ENCODE data around the gene KNTC1. TPM values are rescaled to one million over a fixed set of nuclear protein-coding genes. Genes with fewer than 3 reads are reported as not detected.
A peak's percentile ranks its signal among the peaks of the same experiment; 100 is the strongest.

The KNTC1 gene
- total and polyA plus RNA-seq, 2 of the 8 experiments (the other 6 are each of a cell fraction or from before 2014, with no cell fraction given) = 52.7 to 80.2 TPM

DNA sequence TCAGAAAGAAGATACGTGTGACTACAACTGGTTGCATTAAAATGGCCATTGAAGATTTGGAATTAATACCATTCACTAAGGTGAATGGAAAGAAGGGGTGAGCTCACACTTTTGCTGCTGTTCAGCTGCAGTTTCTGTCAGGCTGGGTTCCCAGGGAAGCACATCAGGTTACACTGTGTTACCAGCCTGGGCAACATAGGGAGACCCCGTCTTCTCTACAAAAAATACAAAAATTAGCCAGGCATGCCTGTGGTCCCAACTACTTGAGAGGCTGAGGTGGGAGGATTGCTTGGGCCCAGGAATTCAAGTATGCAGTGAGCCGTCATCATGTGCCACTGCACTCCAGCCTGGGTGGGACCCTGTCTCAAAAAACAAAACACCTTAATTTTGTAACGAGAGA lies 13.4 kb upstream of the KNTC1 start:
- no peaks in the 10 kb centered on the region for H3K79me1 ChIP-seq (ENCODE audit: low read depth, low read length)
- FAIRE-seq = no peak
- H3K4me3 ChIP-seq (ENCODE audit: extremely low read depth in 1 of 4, insufficient read depth in 2 of 4, low read depth in 3 of 4, low read length in 4 of 4) = no peak overlapping the region
- H2BK20ac ChIP-seq (ENCODE audit: low read length) = no peak overlapping the region
- POLR2A ChIA-PET (ENCODE audit: partially characterized antibody) = interaction anchor here (0.7 to 49.0 kb wide), 3 partner anchors 8 to 1161 kb away, joined by 3 to 1221 read pairs (median 1221); partner anchors contain the start of genes KNTC1, RSRC2 and ZCCHC8
- no peak overlapping the region for H3K56ac ChIP-seq (replicated peaks; ENCODE audit: insufficient read length, low read depth, low read length)
- H3K4ac ChIP-seq (replicated peaks; ENCODE audit: insufficient read length, low read depth, low read length) = no peak overlapping the region
- peaks cover 0 to 43% of the 10 kb centered on the region in 2 experiments; a peak in 2 of 4 replicates for H3K79me2 ChIP-seq (ENCODE audit: control insufficient read depth in 1 of 2, insufficient read depth in 2 of 2, low read length in 2 of 2)
- no peak overlapping the region for H3K14ac ChIP-seq (ENCODE audit: insufficient read length)
- no peak overlapping the region for H2AK5ac ChIP-seq (ENCODE audit: low read depth, low read length)
- DNase-seq (ENCODE audit: low read depth in 1 of 2, low spot score in 2 of 2) = no peak
- H2BK12ac ChIP-seq (ENCODE audit: low read depth, low read length) = no peak overlapping the region
- H3K4me1 ChIP-seq (replicated peaks in 1 of 4; ENCODE audit: control insufficient read depth in 3 of 4, insufficient read depth in 4 of 4, low read length in 3 of 4) = no peaks in the 10 kb centered on the region
- no peaks in the 10 kb centered on the region for H3K23me2 ChIP-seq (ENCODE audit: low read depth, low read length)
- H2AFZ ChIP-seq (ENCODE audit: low read length) = no peak overlapping the region
- no peak overlapping the region for H2BK15ac ChIP-seq (ENCODE audit: low read length)
- no peak overlapping the region for H3K4me2 ChIP-seq (ENCODE audit: insufficient read depth in 1 of 2, low read depth in 2 of 2, low read length in 2 of 2)
- H4K8ac ChIP-seq (ENCODE audit: extremely low read depth, insufficient read depth, low read length) = no peak overlapping the region
- H3K9me3 ChIP-seq (ENCODE audit: insufficient read depth in 2 of 2, low read depth in 1 of 2, low read length in 1 of 2) = no peaks in the 10 kb centered on the region
- H4K20me1 ChIP-seq (replicated peaks in 1 of 2; ENCODE audit: control insufficient read depth in 1 of 2, insufficient read depth in 2 of 2, low read length in 2 of 2) = peaks cover 3 to 5% of the 10 kb centered on the region in 2 experiments
- no peak overlapping the region for H3K9ac ChIP-seq (replicated peaks in 1 of 4; ENCODE audit: extremely low read depth in 1 of 4, low read depth in 3 of 4, low read length in 3 of 4)
- H3K27me3 ChIP-seq (replicated peaks in 1 of 4; ENCODE audit: control insufficient read depth in 3 of 4, extremely low read depth in 1 of 4, insufficient read depth in 3 of 4, low read length in 3 of 4) = no peaks in the 10 kb centered on the region
- no peak overlapping the region for H2BK5ac ChIP-seq (ENCODE audit: low read depth, low read length)
- no peak overlapping the region for H4K91ac ChIP-seq (replicated peaks; ENCODE audit: insufficient read length, low read length)
- 93% methylated on average over 4 of the region's 4 CpGs; no CpG with 5 or more reads in 1 of the 2 experiments for WGBS, 2 experiments (ENCODE audit: extremely low coverage in 1 of 2, insufficient coverage in 1 of 2, insufficient read length in 1 of 2, insufficient replicate concordance in 2 of 2, low coverage in 1 of 2, low lambda C conversion rate in 2 of 2, missing lambda C conversion rate in 1 of 2)
- H3K36me3 ChIP-seq (ENCODE audit: control insufficient read depth in 2 of 4, insufficient read depth in 4 of 4, low read length in 3 of 4) = peaks cover 63 to 99% (median 85%) of the 10 kb centered on the region in 4 experiments
- TF ChIP-seq POLR2A (IDR thresholded peaks at IDR 0.05; ENCODE audit: control extremely low read depth in 1 of 2, low read depth in 2 of 2, low read length in 2 of 2) (0 out of 3 replicates have a peak, but pooled peaks of 1 of the 2 experiments have one; percentile 16), SIRT6 (IDR thresholded peaks at IDR 0.05; ENCODE audit: low read length) (no peak)
- CTCF ChIA-PET (ENCODE audit: partially characterized antibody) = interaction anchor here (1.0 kb wide), 1 partner anchor 114 kb away, joined by 3 read pairs; no protein-coding TSS in a partner anchor
- H3K23ac ChIP-seq (ENCODE audit: insufficient read length) = no peak overlapping the region
- H4K5ac ChIP-seq (ENCODE audit: insufficient read length, low read depth, low read length) = no peak overlapping the region
- H3K18ac ChIP-seq (ENCODE audit: extremely low read depth, low read length) = no peak overlapping the region
- H2BK120ac ChIP-seq (replicated peaks; ENCODE audit: low read depth, low read length) = no peak overlapping the region
- H3K27ac ChIP-seq (ENCODE audit: low read depth, low read length) = no peak overlapping the region
